Measurements from ENCODE around the gene COL6A6.

DNA sequence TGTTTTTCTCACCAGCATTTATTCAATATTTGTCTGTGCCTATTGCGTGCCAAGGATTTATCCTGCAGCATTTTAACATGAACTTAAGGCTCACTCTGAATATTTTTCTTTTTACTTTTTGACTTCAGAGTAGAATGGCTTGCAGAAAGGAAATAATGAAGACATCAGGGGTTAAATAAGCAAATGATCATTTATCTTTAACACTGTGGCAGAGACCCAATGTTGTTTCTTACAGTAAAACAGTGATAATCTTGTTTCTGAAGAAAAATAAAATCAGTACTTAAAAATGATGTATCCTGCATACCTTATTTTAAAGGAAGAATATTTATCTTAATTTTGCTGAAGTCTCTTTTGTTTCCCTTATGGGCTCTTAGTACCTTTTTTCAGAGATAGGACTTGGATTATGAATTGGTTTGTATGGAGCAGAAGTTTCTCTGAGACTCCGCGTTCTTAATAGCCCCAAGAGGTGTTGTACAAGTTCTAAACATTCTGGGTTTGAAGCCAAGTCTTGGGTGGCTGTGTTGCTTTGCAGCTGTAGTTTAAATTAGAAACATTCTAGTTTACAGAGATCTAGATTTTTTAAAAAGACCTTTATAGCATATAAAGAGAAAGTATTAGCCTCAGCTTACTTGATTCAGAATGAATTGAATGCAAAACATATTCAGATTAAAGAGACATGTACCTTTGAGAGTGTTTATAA is 40.5 kb downstream of the COL6A6 start:
- TF ChIP-seq GATA3 (IDR thresholded peaks at IDR 0.05; ENCODE audit: low read depth, low read length) (no peak), GATA2 (IDR thresholded peaks at IDR 0.05; ENCODE audit: low read depth, low read length) (no peak)
